ENCODE data around the gene SLC28A1.

GRCh38 chr15:84880822-84881519 is 3.5 kb upstream of the SLC28A1 start:
- TF ChIP-seq EZH2 (IDR thresholded peaks at IDR 0.05; ENCODE audit: low read length) (no peak), CTCF (optimal IDR thresholded peaks at IDR 0.05 in 1 of 3, IDR thresholded peaks at IDR 0.05 in 1 of 3, conservative IDR thresholded peaks at IDR 0.05 in 1 of 3; ENCODE audit: extremely low read depth in 1 of 3, insufficient read depth in 2 of 3, low read length in 3 of 3) (no peak)

Measured in keratinocyte (primary cell).